Posterior vena cava (tissue), 2 donors: ENCODE measurements around the gene CTDP1. TPM values are rescaled to one million over a fixed set of nuclear protein-coding genes. Genes with fewer than 3 reads are reported as not detected.

Experiments used
- DNase-seq: peaks from one replicate; pipeline ENCODE4 v3.0.0-alpha.2; 2020; ENCODE audit warnings: low spot score
- intact Hi-C, 2 donors: fragments of 100-400 bp; cut with DNase I; formaldehyde crosslinking; loops; one replicate each; pipeline versions ENCODE4 v1.14.1 to v1.14.2; 2022 to 2023
- total RNA-seq, 2 donors: library from RNA; stranded (reverse); fragmentation: NEBNext Ultra II Directional; extraction: Animal tissue kit (Norgen Biotek cat#: 25700); gene quantifications; one replicate each; pipeline ENCODE4 v1.2.1, GENCODE V29; 2021
- donor health status: DM: yes; HTN: yes; CAD: no.
- donor health status: DM: yes; HTN: yes; CAD: no.

The CTDP1 gene
- total RNA-seq, 2 donors from 2014 or later: 13.8 to 15.4 TPM

GRCh38 chr18:79784071-79784913 is 104.7 kb downstream of the CTDP1 start:
- intact Hi-C loops: no loop called here

GRCh38 chr18:79784965-79785770 is 105.6 kb downstream of the CTDP1 start:
- DNase-seq: peak; percentile 59
- intact Hi-C loops: no loop called here

More at GRCh38 chr18:79784071-79784913, 104.7 kb downstream of the CTDP1 start:
- peak; percentile 46 for DNase-seq

GRCh38 chr18:79785831-79786230 is 106.2 kb downstream of the CTDP1 start:
- DNase-seq: peak; percentile 66
- intact Hi-C loops: no loop called here

- intact Hi-C loops: no loop called here
- DNase-seq: peak; percentile 41
Measured at GRCh38 chr18:79786304-79786703, 106.7 kb downstream of the CTDP1 start.

DNA sequence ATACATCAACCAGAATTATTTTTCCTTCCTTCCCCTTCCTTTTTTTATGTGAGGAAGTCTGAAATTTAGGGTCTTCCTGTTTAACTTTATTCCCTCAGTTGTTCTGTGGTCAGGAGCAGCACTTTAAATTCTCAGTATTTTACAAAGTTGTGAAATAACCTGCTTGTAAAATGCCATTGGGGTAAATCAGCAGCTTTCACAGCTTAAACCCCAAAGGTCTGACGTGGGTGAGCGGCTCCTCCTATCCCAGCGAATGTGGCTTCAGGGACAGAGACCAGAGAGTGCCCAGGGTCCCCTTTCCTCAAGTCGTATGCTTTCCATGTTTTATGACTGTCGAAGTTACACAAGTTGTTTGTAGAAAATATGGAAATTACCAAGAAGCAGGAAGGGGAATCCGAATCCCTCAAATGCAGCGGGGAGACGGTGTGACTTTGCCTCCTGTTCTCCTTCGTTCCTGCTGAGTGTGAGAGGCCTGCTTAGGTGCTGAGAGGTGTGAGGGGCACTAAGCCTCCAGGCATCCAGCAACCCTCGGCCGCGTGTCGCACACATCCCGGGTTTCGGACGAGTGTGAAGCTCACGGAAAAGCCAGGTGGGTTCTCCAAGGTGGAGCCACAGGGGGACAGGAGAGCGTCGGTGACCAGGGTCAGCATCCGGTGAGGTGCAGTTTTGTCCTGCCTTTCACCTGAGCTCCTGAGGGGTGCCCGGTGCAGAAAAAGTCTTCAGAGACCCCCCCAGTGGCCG is 107.4 kb downstream of the CTDP1 start:
- intact Hi-C loops: no loop called here
- peak; percentile 58 for DNase-seq

- intact Hi-C loops: no loop called here
- no peak for DNase-seq
Measured at GRCh38 chr18:79787527-79787864, 107.9 kb downstream of the CTDP1 start.

GRCh38 chr18:79787865-79788733 is 108.5 kb downstream of the CTDP1 start:
- peak; percentile 73 for DNase-seq
- intact Hi-C loops: loop anchor here in 1 of 2 donors (1.0 kb wide), 1 partner anchor 26 kb away; no protein-coding TSS in a partner anchor

- DNase-seq: peak; percentile 80
Measured at GRCh38 chr18:79788734-79789085, 109.1 kb downstream of the CTDP1 start.

DNA sequence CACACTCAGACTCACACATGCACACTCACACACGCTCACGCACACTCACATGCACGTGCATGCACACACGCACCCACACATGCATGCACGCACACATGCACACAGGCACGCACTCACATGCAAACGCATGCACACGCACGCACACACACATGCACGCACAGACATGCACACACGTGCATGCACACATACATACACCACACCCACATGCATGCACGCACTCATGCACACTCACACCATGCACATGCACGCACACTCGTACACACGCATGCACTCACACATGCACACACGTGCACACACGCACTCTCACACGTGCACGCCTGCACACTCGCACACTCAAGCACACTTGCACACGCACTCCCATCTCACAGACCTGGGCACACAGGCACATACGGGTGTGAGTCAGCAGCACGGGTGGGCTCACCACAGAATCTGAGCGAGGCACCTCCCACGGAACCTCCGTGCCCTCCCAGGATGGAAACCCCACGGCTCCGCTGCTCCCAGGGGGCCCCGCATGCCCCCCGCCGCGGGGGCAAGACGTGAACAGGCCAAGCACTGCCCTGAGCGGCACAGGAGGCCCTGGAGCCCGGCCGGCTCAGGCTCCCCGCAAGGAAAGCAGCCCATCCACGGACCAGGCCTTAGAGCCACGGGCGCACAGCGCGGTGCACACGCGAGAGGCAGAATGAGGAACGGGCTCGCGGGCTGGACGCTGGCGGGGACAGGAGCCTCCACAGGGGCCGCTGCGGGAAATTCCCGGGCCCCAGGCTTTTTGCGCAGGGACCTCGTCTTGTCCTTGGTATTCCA is 109.7 kb downstream of the CTDP1 start:
- peak; percentile 47 for DNase-seq

More at GRCh38 chr18:79788734-79789085, 109.1 kb downstream of the CTDP1 start:
- intact Hi-C loops: loop anchor here in 1 of 2 donors (1.0 kb wide), 1 partner anchor 26 kb away; no protein-coding TSS in a partner anchor

GRCh38 chr18:79789901-79790890 is 110.6 kb downstream of the CTDP1 start:
- intact Hi-C loops: no loop called here
- peak; percentile 81 for DNase-seq

More for the DNA sequence above, 109.7 kb downstream of the CTDP1 start:
- intact Hi-C loops: no loop called here

DNA sequence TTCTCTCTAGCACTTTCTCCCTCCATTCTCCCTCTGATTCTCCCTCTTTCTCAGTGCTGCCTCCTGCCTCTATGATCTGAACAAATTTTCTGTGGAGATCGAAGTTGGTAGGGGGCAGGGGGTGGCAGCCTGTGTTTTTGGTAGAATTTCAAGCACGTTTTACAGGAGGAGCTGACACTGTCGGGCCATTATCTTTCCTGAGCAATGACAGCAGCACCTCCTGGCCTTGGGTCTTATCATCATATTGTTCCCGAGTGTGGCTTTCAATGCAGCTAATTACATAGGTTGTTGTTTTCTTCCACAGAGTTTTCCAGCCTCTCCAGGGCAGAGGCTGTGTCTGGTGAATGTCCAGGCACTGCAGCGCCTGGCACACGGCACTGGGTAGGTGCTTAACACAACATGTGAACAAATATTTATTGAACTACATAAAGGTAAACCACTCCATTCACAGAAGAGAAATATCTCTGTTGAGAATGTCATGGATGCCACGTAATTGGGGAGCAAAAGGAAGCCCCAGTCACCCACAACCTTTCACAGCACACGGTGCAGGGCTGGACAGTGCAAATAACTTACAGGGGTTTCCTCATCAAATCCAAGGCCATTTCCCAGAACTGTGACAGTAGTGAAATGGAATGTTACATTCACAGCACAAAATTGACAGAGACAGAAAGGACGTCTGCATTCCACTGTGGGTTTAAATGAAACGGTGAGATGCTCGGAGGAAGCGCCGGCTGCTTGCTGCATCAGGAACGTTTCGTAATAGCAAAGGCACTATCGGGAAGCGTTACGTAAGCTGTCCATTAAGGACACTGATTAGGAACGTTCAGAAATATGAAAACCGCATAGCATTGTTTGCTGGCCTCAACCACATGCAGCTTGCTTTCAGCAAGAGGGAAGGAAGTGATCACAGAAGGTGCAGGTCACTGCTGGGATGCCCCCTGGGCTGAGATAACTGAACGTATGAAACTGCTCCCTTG is 111.7 kb downstream of the CTDP1 start:
- intact Hi-C loops: no loop called here

DNA sequence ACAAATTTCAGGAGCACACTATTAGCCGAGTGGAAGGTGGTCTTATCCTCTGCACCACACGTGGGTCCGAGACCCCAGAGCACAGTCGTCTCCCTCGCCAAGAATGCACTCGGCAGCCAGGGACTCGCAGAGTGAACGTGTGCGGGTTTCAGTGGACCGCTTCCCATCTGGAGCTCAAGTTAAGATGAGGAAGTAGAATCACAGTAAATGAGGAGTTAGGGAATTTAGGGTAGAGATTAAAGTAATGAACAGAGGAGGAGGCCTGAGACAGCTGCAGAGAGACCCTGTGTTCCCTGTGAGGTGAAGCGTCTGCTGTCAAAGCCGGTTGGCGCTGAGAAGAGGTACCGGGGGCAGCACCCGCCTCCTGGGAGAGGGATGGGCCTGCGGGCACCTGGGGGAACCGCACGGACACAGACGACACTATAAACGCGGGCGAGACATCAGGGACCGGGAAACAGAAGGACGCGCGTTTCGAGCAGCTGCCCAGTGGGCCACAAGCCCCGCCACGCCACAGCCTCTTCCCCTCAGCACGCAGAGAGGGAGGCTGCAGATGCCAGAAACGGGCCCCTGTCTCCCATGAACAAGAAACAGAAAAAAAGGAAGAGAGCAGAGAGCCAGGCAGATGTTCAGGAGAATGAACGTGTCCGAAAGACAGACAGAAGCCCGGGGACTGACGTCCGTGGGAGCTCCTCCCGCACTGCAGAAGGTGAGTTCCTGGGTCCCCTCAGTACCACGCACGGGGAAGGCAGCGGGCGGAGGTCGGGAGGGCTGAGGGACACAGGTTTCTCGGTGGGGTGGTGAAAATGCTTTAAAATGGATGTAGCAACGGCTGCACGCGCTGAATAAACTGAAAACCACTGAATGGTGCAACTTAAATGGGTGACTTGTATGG is 112.7 kb downstream of the CTDP1 start:
- peak; percentile 77 for DNase-seq
- intact Hi-C loops: no loop called here

More for the DNA sequence above, 111.7 kb downstream of the CTDP1 start:
- peak; percentile 78 for DNase-seq

GRCh38 chr18:79792988-79793355 is 113.4 kb downstream of the CTDP1 start:
- intact Hi-C loops: no loop called here
- peak; percentile 78 for DNase-seq

- intact Hi-C loops: no loop called here
- DNase-seq: peak; percentile 76
Measured at GRCh38 chr18:79794846-79795245, 115.2 kb downstream of the CTDP1 start.

- peak; percentile 66 for DNase-seq
- intact Hi-C loops: no loop called here
Measured at GRCh38 chr18:79795446-79795845, 115.8 kb downstream of the CTDP1 start.
